Trophoblast cell (in vitro differentiated cells and primary cell): Measurements from ENCODE around the gene NDRG3.
A peak's percentile ranks its signal among the peaks of the same experiment; 100 is the strongest.

Source experiments
- DNase-seq, 2 donors: peaks; one replicate each; pipeline ENCODE4 v3.0.0-alpha.2; 2016
- H2AFZ ChIP-seq: 2 replicates; pipeline ENCODE4 v1.6.1; 2013; ENCODE audit warnings: low read length, moderate library complexity, mild to moderate bottlenecking; ENCODE audit not compliant: insufficient read depth, poor library complexity
- H2AK5ac ChIP-seq: 2 replicates; pipeline ENCODE4 v1.6.1; 2013; ENCODE audit warnings: mild to moderate bottlenecking, low read length
- H2BK120ac ChIP-seq: 2 replicates; pipeline ENCODE4 v1.6.1; 2013; ENCODE audit warnings: low read length, mild to moderate bottlenecking, moderate library complexity; ENCODE audit not compliant: insufficient read depth, poor library complexity
- H2BK12ac ChIP-seq: 2 replicates; pipeline ENCODE4 v1.6.1; 2013; ENCODE audit warnings: mild to moderate bottlenecking, low read length, moderate library complexity
- H2BK5ac ChIP-seq: 2 replicates; pipeline ENCODE4 v1.6.1; 2013; ENCODE audit warnings: low read length, low read depth, moderate library complexity, mild to moderate bottlenecking; ENCODE audit not compliant: poor library complexity
- H3K14ac ChIP-seq: 2 replicates; pipeline ENCODE4 v1.6.1; 2013; ENCODE audit warnings: mild to moderate bottlenecking, low read length
- H3K18ac ChIP-seq: 2 replicates; pipeline ENCODE4 v1.6.1; 2013; ENCODE audit warnings: mild to moderate bottlenecking, low read length
- H3K23ac ChIP-seq: 2 replicates; pipeline ENCODE4 v1.6.1; 2013; ENCODE audit warnings: low read length
- H3K27ac ChIP-seq: 2 replicates; pipeline ENCODE4 v1.5.1; 2013; ENCODE audit warnings: low read depth, mild to moderate bottlenecking, inconsistent platforms, low read length, moderate library complexity
- H3K27me3 ChIP-seq: 2 replicates; pipeline ENCODE4 v1.6.1; 2013; ENCODE audit warnings: inconsistent platforms, mild to moderate bottlenecking, low read length, moderate library complexity; ENCODE audit not compliant: insufficient read depth
- H3K36me3 ChIP-seq, 2 experiments: 1 replicate in 1 of 2; 2 replicates in 1 of 2; pipeline ENCODE4 v1.6.1; 2013; ENCODE audit warnings: low read length in 2 of 2, mild to moderate bottlenecking in 2 of 2, moderate library complexity in 1 of 2; ENCODE audit not compliant: insufficient read depth in 2 of 2, control insufficient read depth in 1 of 2
- H3K4ac ChIP-seq: 2 replicates; pipeline ENCODE4 v1.6.1; 2013; ENCODE audit warnings: low read depth, mild to moderate bottlenecking, low read length, moderate library complexity
- H3K4me1 ChIP-seq, 2 experiments: 1 replicate in 1 of 2; 2 replicates in 1 of 2; pipeline ENCODE4 v1.6.1; 2013; ENCODE audit warnings: low read length in 2 of 2, mild to moderate bottlenecking in 2 of 2, moderate library complexity in 1 of 2; ENCODE audit not compliant: insufficient read depth in 2 of 2, control insufficient read depth in 1 of 2
- H3K4me2 ChIP-seq: 2 replicates; pipeline ENCODE4 v1.6.1; 2013; ENCODE audit warnings: inconsistent platforms, mild to moderate bottlenecking, low read length, moderate library complexity
- H3K4me3 ChIP-seq: 2 replicates; pipeline ENCODE4 v1.5.1; 2013; ENCODE audit warnings: mild to moderate bottlenecking, low read depth, low read length, inconsistent platforms
- H3K79me1 ChIP-seq: one replicate; pipeline ENCODE4 v1.6.1; 2013; ENCODE audit warnings: low read length
- H3K79me2 ChIP-seq: 2 replicates; pipeline ENCODE4 v1.6.1; 2013; ENCODE audit warnings: low read length, mild to moderate bottlenecking; ENCODE audit not compliant: control insufficient read depth, insufficient read depth, poor library complexity
- H3K9ac ChIP-seq: 2 replicates; pipeline ENCODE4 v1.6.1; 2013; ENCODE audit warnings: mild to moderate bottlenecking, low read length
- H3K9me3 ChIP-seq: 2 replicates; pipeline ENCODE4 v1.6.1; 2013; ENCODE audit warnings: low read depth, mild to moderate bottlenecking, control low read depth, inconsistent platforms, low read length; ENCODE audit not compliant: insufficient read depth
- H4K12ac ChIP-seq: 2 replicates; pipeline ENCODE4 v1.6.1; 2013; ENCODE audit warnings: low read depth, mild to moderate bottlenecking, low read length, moderate library complexity
- H4K8ac ChIP-seq: 2 replicates; pipeline ENCODE4 v1.6.1; 2013; ENCODE audit warnings: low read depth, mild to moderate bottlenecking, low read length, moderate library complexity
- H4K91ac ChIP-seq: one replicate; pipeline ENCODE4 v1.6.1; 2013; ENCODE audit warnings: low read depth, mild to moderate bottlenecking, low read length, moderate library complexity
- WGBS: extraction: QIAGEN DNeasy Blood & Tissue Kit; methylation state at CpG from one replicate; pipeline ENCODE4 v1.1.7; 2013; ENCODE audit warnings: missing lambda C conversion rate; ENCODE audit not compliant: insufficient read length, insufficient coverage; ENCODE audit errors: extremely low coverage; 5-methylcytosine and 5-hydroxymethylcytosine counted together

Gene NDRG3

DNA sequence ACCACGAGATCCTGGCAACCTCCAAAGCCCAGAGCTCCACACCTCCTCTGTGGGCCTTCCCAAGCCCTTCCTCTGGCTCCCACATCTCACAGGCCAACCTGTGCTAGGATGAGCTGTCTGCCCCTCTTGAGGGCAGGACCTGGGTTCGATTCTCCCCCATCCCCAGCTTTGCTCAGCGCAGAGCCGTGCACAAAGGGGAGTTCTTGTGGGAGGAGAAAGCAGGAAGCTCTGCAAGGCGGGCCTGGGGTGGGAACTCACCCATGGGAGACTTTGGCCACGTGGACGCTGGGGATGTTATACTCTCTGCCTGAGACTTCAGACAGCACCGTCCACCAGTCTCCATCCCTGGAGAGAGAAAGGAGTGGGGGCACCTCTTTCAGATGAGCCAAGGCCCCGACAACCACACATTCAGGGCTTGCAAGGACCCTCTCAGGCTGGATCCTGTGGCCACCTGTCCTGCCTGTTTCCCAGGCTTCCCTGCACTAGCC is 112.6 kb downstream of the NDRG3 start:
- no peaks in the 10 kb centered on the region for H3K36me3 ChIP-seq
- H3K18ac ChIP-seq = no peak overlapping the region
- H3K27ac ChIP-seq = no peak overlapping the region
- H4K8ac ChIP-seq = no peak overlapping the region
- H3K79me1 ChIP-seq = no peaks in the 10 kb centered on the region
- H2BK120ac ChIP-seq = no peak overlapping the region
- DNase-seq = no peak
- H3K9ac ChIP-seq = no peak overlapping the region
- H3K4me3 ChIP-seq = no peak overlapping the region
- peaks cover 2% of the 10 kb centered on the region for H3K9me3 ChIP-seq
- no peak overlapping the region for H2AK5ac ChIP-seq
- no peak overlapping the region for H3K4me2 ChIP-seq
- H4K12ac ChIP-seq = no peak overlapping the region
- H3K27me3 ChIP-seq = no peaks in the 10 kb centered on the region
- H2BK5ac ChIP-seq = no peak overlapping the region
- no peak overlapping the region for H3K23ac ChIP-seq
- H2AFZ ChIP-seq = no peak overlapping the region
- H4K91ac ChIP-seq = no peak overlapping the region
- no peak overlapping the region for H2BK12ac ChIP-seq
- WGBS = no CpG with 5 or more reads among the region's 9 CpGs
- H3K4ac ChIP-seq = no peak overlapping the region
- H3K4me1 ChIP-seq = no peaks in the 10 kb centered on the region
- H3K14ac ChIP-seq = no peak overlapping the region
- H3K79me2 ChIP-seq = no peaks in the 10 kb centered on the region

DNA sequence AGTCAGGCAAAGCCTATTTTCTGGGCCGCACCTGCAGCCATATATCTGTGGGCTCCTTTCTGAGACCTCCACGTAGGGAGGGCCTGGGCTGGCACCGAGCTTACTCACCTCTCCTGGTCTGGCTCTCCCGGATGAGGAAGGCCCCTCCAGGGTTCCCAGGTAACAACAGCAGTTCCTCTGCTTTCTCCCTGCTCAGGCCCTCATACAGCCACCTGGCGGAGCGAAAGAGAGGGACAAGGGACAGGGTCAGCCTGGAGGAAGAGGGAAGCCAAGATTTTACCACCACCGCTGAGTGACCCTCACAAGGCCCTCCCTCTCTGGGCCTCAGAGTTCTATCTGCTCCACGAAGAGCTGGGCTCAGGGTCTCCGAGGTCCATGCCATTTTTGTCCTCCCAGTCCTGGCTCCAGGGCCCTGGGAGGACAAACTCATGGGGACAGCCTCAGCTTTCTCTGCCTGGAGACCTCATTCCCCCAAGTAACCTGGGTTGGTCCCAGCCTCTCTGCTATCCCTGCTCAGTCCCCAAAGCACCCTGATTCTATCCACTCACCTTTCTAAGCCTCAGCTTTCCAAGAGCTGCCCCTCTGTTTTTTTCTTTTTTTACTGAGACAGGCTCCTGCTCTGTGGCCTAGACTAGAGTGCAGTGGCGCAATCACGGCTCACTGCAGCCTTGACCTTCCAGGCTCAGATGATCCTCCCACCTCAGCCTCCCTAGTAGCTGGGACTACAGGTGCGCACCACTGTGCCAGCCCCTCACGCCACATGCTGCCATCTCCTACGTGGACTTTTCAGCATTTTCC is 113.2 kb downstream of the NDRG3 start:
- Histone ChIP-seq H3K23ac (no peak overlapping the region), H2AFZ (no peak overlapping the region), H3K4me3 (no peak overlapping the region), H2AK5ac (no peak overlapping the region), H3K9ac (no peak overlapping the region), H3K4me1 (no peaks in the 10 kb centered on the region), H3K18ac (no peak overlapping the region), H4K91ac (no peak overlapping the region), H2BK5ac (no peak overlapping the region), H3K9me3 (peaks cover 2% of the 10 kb centered on the region), H3K4ac (no peak overlapping the region), H3K79me2 (no peaks in the 10 kb centered on the region), H3K27ac (no peak overlapping the region), H3K36me3 (no peaks in the 10 kb centered on the region), H4K12ac (no peak overlapping the region), H3K14ac (no peak overlapping the region), H3K27me3 (no peaks in the 10 kb centered on the region), H3K79me1 (no peaks in the 10 kb centered on the region), H4K8ac (no peak overlapping the region), H3K4me2 (no peak overlapping the region), H2BK120ac (no peak overlapping the region), H2BK12ac (no peak overlapping the region)
- WGBS = no CpG with 5 or more reads among the region's 14 CpGs
- no peak for DNase-seq

DNA sequence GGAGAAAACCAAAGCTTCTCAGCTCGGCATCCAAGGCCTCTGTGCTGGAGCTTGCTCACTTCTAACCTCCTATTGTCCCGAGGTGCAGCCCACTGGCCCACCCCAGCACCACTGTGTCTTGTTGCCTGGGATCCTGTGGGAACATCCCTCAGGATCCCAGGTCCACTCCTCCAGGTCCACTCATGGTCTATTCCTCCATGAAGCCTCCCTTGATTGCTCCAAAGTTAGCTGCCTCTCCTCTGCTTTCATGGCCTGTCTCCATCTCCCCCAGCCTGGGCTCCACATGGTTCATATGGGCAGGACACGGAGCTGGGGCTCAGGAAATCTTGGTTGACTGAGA is 113.8 kb downstream of the NDRG3 start:
- H4K12ac ChIP-seq = no peak overlapping the region
- no peak for DNase-seq
- peaks cover 2% of the 10 kb centered on the region for H3K9me3 ChIP-seq
- H3K36me3 ChIP-seq = no peaks in the 10 kb centered on the region
- H3K18ac ChIP-seq = no peak overlapping the region
- no peak overlapping the region for H3K27ac ChIP-seq
- H3K4me1 ChIP-seq = peaks cover 0 to 4% of the 10 kb centered on the region in 2 experiments
- no peaks in the 10 kb centered on the region for H3K79me2 ChIP-seq
- H4K8ac ChIP-seq = no peak overlapping the region
- H3K4me3 ChIP-seq = no peak overlapping the region
- no peak overlapping the region for H2AK5ac ChIP-seq
- no peak overlapping the region for H3K4me2 ChIP-seq
- no peak overlapping the region for H3K14ac ChIP-seq
- no peak overlapping the region for H2BK5ac ChIP-seq
- no peak overlapping the region for H3K4ac ChIP-seq
- no peak overlapping the region for H3K9ac ChIP-seq
- no peak overlapping the region for H2BK120ac ChIP-seq
- no peaks in the 10 kb centered on the region for H3K27me3 ChIP-seq
- no CpG with 5 or more reads among the region's 3 CpGs for WGBS
- no peak overlapping the region for H4K91ac ChIP-seq
- no peaks in the 10 kb centered on the region for H3K79me1 ChIP-seq
- no peak overlapping the region for H2AFZ ChIP-seq
- H3K23ac ChIP-seq = no peak overlapping the region
- H2BK12ac ChIP-seq = no peak overlapping the region

DNA sequence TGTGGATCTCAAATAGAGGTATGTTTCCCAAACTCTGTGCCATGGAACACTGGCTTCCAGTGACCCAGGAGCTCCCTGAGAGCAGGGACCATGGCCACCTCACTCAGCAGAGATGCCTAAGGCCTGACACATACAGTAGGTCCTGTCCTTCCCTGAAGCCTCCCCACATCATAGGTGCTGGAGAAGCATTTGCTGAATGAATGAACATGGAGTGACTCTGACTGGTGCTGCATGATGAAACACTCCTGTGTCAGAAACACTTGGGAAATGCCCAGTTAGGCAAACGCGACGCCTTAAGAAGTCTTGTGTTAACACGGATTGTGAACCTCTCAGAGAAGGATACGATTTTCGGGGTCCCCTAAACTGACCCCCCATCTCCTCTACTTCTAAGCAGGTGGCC is 114.2 kb downstream of the NDRG3 start:
- no peaks in the 10 kb centered on the region for H3K27me3 ChIP-seq
- H3K9me3 ChIP-seq = peaks cover 2% of the 10 kb centered on the region
- no peak overlapping the region for H4K91ac ChIP-seq
- no peak overlapping the region for H2BK12ac ChIP-seq
- no peaks in the 10 kb centered on the region for H3K79me1 ChIP-seq
- no peak overlapping the region for H3K4me2 ChIP-seq
- H2AK5ac ChIP-seq = no peak overlapping the region
- no peaks in the 10 kb centered on the region for H3K36me3 ChIP-seq
- H3K4me3 ChIP-seq = no peak overlapping the region
- no peak overlapping the region for H2BK120ac ChIP-seq
- H3K18ac ChIP-seq = no peak overlapping the region
- no peak overlapping the region for H4K8ac ChIP-seq
- no peak overlapping the region for H3K4ac ChIP-seq
- no peaks in the 10 kb centered on the region for H3K79me2 ChIP-seq
- H2AFZ ChIP-seq = no peak overlapping the region
- H3K4me1 ChIP-seq = peaks cover 0 to 4% of the 10 kb centered on the region in 2 experiments
- no peak overlapping the region for H2BK5ac ChIP-seq
- H3K9ac ChIP-seq = no peak overlapping the region
- no CpG with 5 or more reads among the region's 6 CpGs for WGBS
- no peak overlapping the region for H3K27ac ChIP-seq
- H3K23ac ChIP-seq = no peak overlapping the region
- H3K14ac ChIP-seq = no peak overlapping the region
- no peak overlapping the region for H4K12ac ChIP-seq
- DNase-seq = peak; percentile 25 to 55
